SU-DHL-6 (cell line): Measurements from ENCODE around the gene SLC25A6.

Source experiments
- H2AFZ ChIP-seq: fragments of 200-600 bp; sonication (generic); 2 replicates; pipeline ENCODE4 v1.6.1; 2014; ENCODE audit warnings: low read depth, mild to moderate bottlenecking, moderate library complexity, mixed read lengths, antibody characterized with exemption, low read length; ENCODE audit not compliant: severe bottlenecking
- H3F3A ChIP-seq: fragments of 200-600 bp; shearing (Covaris generic); 2 replicates; pipeline ENCODE4 v1.6.0; 2016; ENCODE audit warnings: antibody characterized with exemption, mild to moderate bottlenecking; ENCODE audit not compliant: insufficient read depth
- H3K27ac ChIP-seq: fragments of 200-600 bp; sonication (generic); 2 replicates; pipeline ENCODE4 v1.5.1; 2016; ENCODE audit warnings: low read depth, mild to moderate bottlenecking, low read length, moderate library complexity, mixed read lengths
- H3K27me3 ChIP-seq: fragments of 200-600 bp; sonication (generic), shearing (Covaris generic); 2 replicates; pipeline ENCODE4 v1.6.0; 2014; ENCODE audit warnings: mild to moderate bottlenecking, low read length
- H3K36me3 ChIP-seq: fragments of 200-600 bp; sonication (generic); 2 replicates; pipeline ENCODE4 v1.6.1; 2014; ENCODE audit warnings: mild to moderate bottlenecking, low read length, mixed read lengths
- H3K4me2 ChIP-seq: fragments of 300-600, 200-600 bp; shearing (Covaris generic), sonication (generic); 2 replicates; pipeline ENCODE4 v1.6.0; 2014; ENCODE audit warnings: low read length, low read depth, mild to moderate bottlenecking; ENCODE audit not compliant: poor library complexity, severe bottlenecking
- H3K4me3 ChIP-seq: fragments of 200-600 bp; sonication (generic); 2 replicates; pipeline ENCODE4 v1.5.1; 2014; ENCODE audit warnings: antibody characterized with exemption, low read length, mild to moderate bottlenecking, mixed read lengths; ENCODE audit not compliant: insufficient read depth, poor library complexity, severe bottlenecking
- H3K79me2 ChIP-seq: fragments of 200-600 bp; sonication (generic); 2 replicates; pipeline ENCODE4 v1.6.1; 2014; ENCODE audit warnings: mild to moderate bottlenecking, low read length, moderate library complexity; ENCODE audit not compliant: insufficient read depth
- H3K9ac ChIP-seq: fragments of 200-600 bp; sonication (generic); 2 replicates; pipeline ENCODE4 v1.7.0; 2014; ENCODE audit warnings: mild to moderate bottlenecking, low read length
- H3K9me2 ChIP-seq: fragments of 200-600 bp; sonication (generic); replicated peaks from 2 replicates; pipeline ENCODE4 v1.6.1; 2014; ENCODE audit warnings: low read length; ENCODE audit not compliant: insufficient read depth
- H3K9me3 ChIP-seq: fragments of 200-600 bp; sonication (generic); 2 replicates; pipeline ENCODE4 v1.6.1; 2014; ENCODE audit warnings: low read length, mixed read lengths; ENCODE audit not compliant: insufficient read depth
- H4K20me1 ChIP-seq: fragments of 200-600 bp; sonication (generic); 2 replicates; pipeline ENCODE4 v1.6.1; 2014; ENCODE audit warnings: low read depth, mild to moderate bottlenecking, antibody characterized with exemption, low read length, moderate library complexity, mixed read lengths
- CTCF ChIP-seq: fragments of 200-600 bp; sonication (generic); IDR thresholded peaks from one replicate; pipeline ENCODE4 v1.5.1; 2017; ENCODE audit warnings: antibody characterized with exemption, mild to moderate bottlenecking, low read length, moderate library complexity; ENCODE audit not compliant: insufficient read depth, poor library complexity, severe bottlenecking
- EZH2phosphoT487 ChIP-seq: fragments of 200-600 bp; sonication (generic), shearing (Covaris generic); conservative IDR thresholded peaks from 2 replicates; pipeline ENCODE4 v1.6.1; 2018; ENCODE audit warnings: mild to moderate bottlenecking, antibody characterized with exemption, low read length, moderate library complexity, mixed read lengths

Gene SLC25A6

GRCh38 chrX:1400049-1400448 is 8.1 kb upstream of the SLC25A6 start:
- Histone ChIP-seq H2AFZ (no peak overlapping the region), H3K27ac (no peak overlapping the region), H3F3A (no peaks in the 10 kb centered on the region), H3K9me2 (no peaks in the 10 kb centered on the region), H3K79me2 (peaks cover 8% of the 10 kb centered on the region; the same call in 1 of the 2 replicates), H3K27me3 (no peaks in the 10 kb centered on the region), H4K20me1 (no peaks in the 10 kb centered on the region), H3K9ac (no peak overlapping the region), H3K4me3 (no peak overlapping the region), H3K9me3 (no peaks in the 10 kb centered on the region), H3K4me2 (no peak overlapping the region), H3K36me3 (no peaks in the 10 kb centered on the region)
- TF ChIP-seq EZH2phosphoT487, result no peak
- no peak for TF ChIP-seq CTCF

GRCh38 chrX:1398431-1399340 is 6.8 kb upstream of the SLC25A6 start:
- no peaks in the 10 kb centered on the region for H3F3A ChIP-seq
- H3K9me3 ChIP-seq, result no peaks in the 10 kb centered on the region
- no peaks in the 10 kb centered on the region for H4K20me1 ChIP-seq
- no peak overlapping the region for H3K4me3 ChIP-seq
- TF ChIP-seq EZH2phosphoT487 (no peak), CTCF (no peak)
- H3K79me2 ChIP-seq, result peaks cover 21% of the 10 kb centered on the region; the same call in 1 of the 2 replicates
- no peak overlapping the region for H3K4me2 ChIP-seq
- H3K27ac ChIP-seq, result no peak overlapping the region
- H3K9ac ChIP-seq, result no peak overlapping the region
- no peaks in the 10 kb centered on the region for H3K9me2 ChIP-seq
- H3K36me3 ChIP-seq, result no peaks in the 10 kb centered on the region
- no peaks in the 10 kb centered on the region for H3K27me3 ChIP-seq
- no peak overlapping the region for H2AFZ ChIP-seq

GRCh38 chrX:1397441-1398270 is 5.7 kb upstream of the SLC25A6 start:
- Histone ChIP-seq H3K4me3 (no peak overlapping the region), H3K79me2 (peaks cover 29% of the 10 kb centered on the region; the same call in 1 of the 2 replicates), H3K9me2 (no peaks in the 10 kb centered on the region), H3K36me3 (no peaks in the 10 kb centered on the region), H3K9ac (no peak overlapping the region), H4K20me1 (no peaks in the 10 kb centered on the region), H3K27me3 (no peaks in the 10 kb centered on the region), H3K4me2 (no peak overlapping the region), H2AFZ (no peak overlapping the region), H3F3A (no peaks in the 10 kb centered on the region), H3K27ac (no peak overlapping the region), H3K9me3 (no peaks in the 10 kb centered on the region)
- TF ChIP-seq EZH2phosphoT487 (no peak), CTCF (no peak)
